Caco-2 (cell line): ENCODE data around the gene TMEM200A. TPM values are rescaled to one million over a fixed set of nuclear protein-coding genes. Genes with fewer than 3 reads are reported as not detected.

ENCODE experiments used
- BruUV-seq: library from RNA; stranded (reverse); fragments of 400-500 nt; replicated peaks from 2 replicates; lab custom pipeline; 2021; lab: Mats Ljungman, UMichigan
- CTCF ChIA-PET: fragments of 300-600 bp; sonication (Branson Sonifier 250); formaldehyde crosslinking; loops from one replicate; lab custom pipeline; 2022; ENCODE audit warnings: antibody characterized with exemption; lab: Charles Lee
- POLR2A ChIA-PET: fragments of 300-600 bp; sonication (Branson Sonifier 250); formaldehyde crosslinking; loops from one replicate; lab custom pipeline; 2022; ENCODE audit warnings: antibody characterized with exemption; lab: Charles Lee
- DNase-seq, 2 experiments: peaks; one replicate each; pipeline versions ENCODE4 v3.0.0 to v3.0.0-alpha.2; 2020 to 2022
- H3K27me3 ChIP-seq: replicated peaks from 2 replicates; pipeline ENCODE4 v1.6.0; 2011; ENCODE audit warnings: low read length; ENCODE audit not compliant: control insufficient read depth, insufficient read depth
- H3K36me3 ChIP-seq: 2 replicates; pipeline ENCODE4 v1.5.1; 2011; ENCODE audit warnings: low read length; ENCODE audit not compliant: control insufficient read depth, insufficient read depth
- H3K4me1 ChIP-seq: fragments of 250-450 bp; sonication (Bioruptor Pico); 2 replicates; pipeline ENCODE4 v1.5.1; 2020; ENCODE audit warnings: mild to moderate bottlenecking
- H3K4me3 ChIP-seq: 2 replicates; pipeline ENCODE4 v1.5.1; 2011; ENCODE audit warnings: low read depth, mild to moderate bottlenecking, control low read depth, low read length
- H3K9me3 ChIP-seq: fragments of 250-450 bp; sonication (Bioruptor Pico); 2 replicates; pipeline ENCODE4 v1.5.1; 2020; ENCODE audit warnings: mild to moderate bottlenecking, moderate library complexity
- H3K27ac Mint-ChIP-seq: one replicate; pipeline ENCODE4 v1.8.0; 2022; ENCODE audit warnings: mixed read lengths; ENCODE audit not compliant: unreplicated experiment
- H3K27me3 Mint-ChIP-seq: one replicate; pipeline ENCODE4 v1.8.0; 2022; ENCODE audit warnings: mixed read lengths; ENCODE audit not compliant: insufficient read depth, unreplicated experiment
- H3K36me3 Mint-ChIP-seq: one replicate; pipeline ENCODE4 v1.8.0; 2022; ENCODE audit warnings: mild to moderate bottlenecking, mixed read lengths; ENCODE audit not compliant: insufficient read depth, unreplicated experiment
- H3K4me1 Mint-ChIP-seq: one replicate; pipeline ENCODE4 v1.8.0; 2022; ENCODE audit warnings: low read depth, mixed read lengths; ENCODE audit not compliant: unreplicated experiment
- H3K4me3 Mint-ChIP-seq: one replicate; pipeline ENCODE4 v1.8.0; 2022; ENCODE audit warnings: mild to moderate bottlenecking, moderate library complexity, mixed read lengths; ENCODE audit not compliant: unreplicated experiment
- H3K9me3 Mint-ChIP-seq: one replicate; pipeline ENCODE4 v1.8.0; 2022; ENCODE audit warnings: mixed read lengths; ENCODE audit not compliant: unreplicated experiment
- CTCF ChIP-seq, 2 experiments: fragments of 200-600 bp in 1 of 2; IDR thresholded peaks; 1 replicate in 1 of 2; 2 replicates in 1 of 2; pipeline versions ENCODE4 v1.5.1 to v1.8.0; 2011 to 2022; ENCODE audit warnings: antibody characterized with exemption in 1 of 2, control low read depth in 1 of 2, inconsistent platforms in 1 of 2, low read depth in 1 of 2, low read length in 1 of 2, mild to moderate bottlenecking in 1 of 2, moderate library complexity in 1 of 2; ENCODE audit not compliant: insufficient read depth in 1 of 2, severe bottlenecking in 1 of 2, unreplicated experiment in 1 of 2
- intact Hi-C: fragments of 100-400 bp; cut with micrococcal nuclease; formaldehyde crosslinking; loops from one replicate; pipeline ENCODE4 v1.10.0; 2022; ENCODE audit not compliant: unreplicated experiment
- total RNA-seq: library from RNA; stranded (reverse); gene quantifications from 2 replicates; pipeline ENCODE4 v1.2.3, GENCODE V29; 2022

The TMEM200A gene
- total RNA-seq, 1 experiment from 2014 or later: 16.3 TPM

- DNase-seq: peak in 1 of 2 experiments; percentile 51
Observed at GRCh38 chr6:130322673-130323268, 43.0 kb upstream of the TMEM200A start.

GRCh38 chr6:130324657-130325056, 41.2 kb upstream of the TMEM200A start:
- Mint-ChIP-seq H3K4me1 (peaks cover 25% of the 10 kb centered on the region), H3K9me3 (no peaks in the 10 kb centered on the region), H3K36me3 (no peaks in the 10 kb centered on the region), H3K27ac (no peak overlapping the region), H3K27me3 (no peaks in the 10 kb centered on the region), H3K4me3 (no peak overlapping the region)
- no peak for TF ChIP-seq CTCF (IDR thresholded peaks at IDR 0.05; ENCODE audit: insufficient read depth in 1 of 2, low read depth in 1 of 2, low read length in 1 of 2, severe bottlenecking in 1 of 2, unreplicated experiment in 1 of 2)
- CTCF ChIA-PET: interaction anchor here (0.6 to 1.3 kb wide), 2 partner anchors 287 to 373 kb away, joined by 3 to 4 read pairs; no protein-coding TSS in a partner anchor
- H3K9me3 ChIP-seq: no peaks in the 10 kb centered on the region
- H3K4me3 ChIP-seq: no peak overlapping the region
- no peaks in the 10 kb centered on the region; the same call in 1 of the 2 replicates for H3K36me3 ChIP-seq
- DNase-seq: no peak
- peaks cover 8% of the 10 kb centered on the region for H3K4me1 ChIP-seq
- POLR2A ChIA-PET: no interaction called here
- no TSS peak for BruUV-seq
- no peaks in the 10 kb centered on the region for H3K27me3 ChIP-seq
- intact Hi-C loops: loop anchor here (5.0 kb wide), 1 partner anchor 133 kb away; no protein-coding TSS in a partner anchor

More at GRCh38 chr6:130322673-130323268, 43.0 kb upstream of the TMEM200A start:
- Mint-ChIP-seq H3K4me1 (peaks cover 30% of the 10 kb centered on the region), H3K27ac (no peak overlapping the region), H3K9me3 (no peaks in the 10 kb centered on the region), H3K36me3 (no peaks in the 10 kb centered on the region), H3K27me3 (no peaks in the 10 kb centered on the region), H3K4me3 (no peak overlapping the region)
- no peaks in the 10 kb centered on the region; the same call in 1 of the 2 replicates for H3K36me3 ChIP-seq
- H3K4me3 ChIP-seq: no peak overlapping the region
- ChIA-PET POLR2A (no interaction called here), CTCF (interaction anchor here (2.1 to 3.4 kb wide), 2 partner anchors 15 to 376 kb away, joined by 8 to 18 read pairs; no protein-coding TSS in a partner anchor)
- peak; percentile 74 to 85 for TF ChIP-seq CTCF (IDR thresholded peaks at IDR 0.05; ENCODE audit: insufficient read depth in 1 of 2, low read depth in 1 of 2, low read length in 1 of 2, severe bottlenecking in 1 of 2, unreplicated experiment in 1 of 2)
- no peaks in the 10 kb centered on the region for H3K27me3 ChIP-seq
- no TSS peak for BruUV-seq
- peaks cover 8% of the 10 kb centered on the region for H3K4me1 ChIP-seq
- intact Hi-C loops: loop anchor here (1.0 to 5.0 kb wide), 7 partner anchors 9 to 521 kb away; no protein-coding TSS in a partner anchor
- no peaks in the 10 kb centered on the region for H3K9me3 ChIP-seq

GRCh38 chr6:130326496-130326895, 39.3 kb upstream of the TMEM200A start:
- H3K27me3 ChIP-seq: no peaks in the 10 kb centered on the region
- Mint-ChIP-seq H3K4me3 (no peak overlapping the region), H3K9me3 (no peaks in the 10 kb centered on the region), H3K27me3 (no peaks in the 10 kb centered on the region), H3K27ac (no peak overlapping the region), H3K36me3 (no peaks in the 10 kb centered on the region), H3K4me1 (peaks cover 8% of the 10 kb centered on the region)
- no peaks in the 10 kb centered on the region for H3K9me3 ChIP-seq
- intact Hi-C loops: no loop called here
- H3K4me1 ChIP-seq: no peaks in the 10 kb centered on the region
- BruUV-seq: no TSS peak
- no peak for DNase-seq
- no peaks in the 10 kb centered on the region; the same call in 1 of the 2 replicates for H3K36me3 ChIP-seq
- POLR2A ChIA-PET: no interaction called here
- CTCF ChIA-PET: no interaction called here
- no peak for TF ChIP-seq CTCF (IDR thresholded peaks at IDR 0.05; ENCODE audit: insufficient read depth in 1 of 2, low read depth in 1 of 2, low read length in 1 of 2, severe bottlenecking in 1 of 2, unreplicated experiment in 1 of 2)
- no peak overlapping the region for H3K4me3 ChIP-seq
